Esophagus squamous epithelium (tissue), 4 donors: ENCODE results near the gene AIG1.

Experiments used
- CTCF ChIP-seq, 6 experiments: fragments of 450-650 bp in 4 of 6; fragments of 200-600 bp in 2 of 6; sonication (generic) in 2 of 6; IDR thresholded peaks; one replicate each; pipeline ENCODE4 v1.5.1; 2016 to 2019; ENCODE audit warnings: antibody characterized with exemption in 6 of 6, mild to moderate bottlenecking in 4 of 6, moderate library complexity in 4 of 6
- POLR2A ChIP-seq, 4 donors: fragments of 450-650 bp; IDR thresholded peaks; one replicate each; pipeline ENCODE4 v1.6.1; 2017; ENCODE audit warnings: antibody characterized with exemption in 4 of 4, mild to moderate bottlenecking in 4 of 4, moderate library complexity in 3 of 4

DNA sequence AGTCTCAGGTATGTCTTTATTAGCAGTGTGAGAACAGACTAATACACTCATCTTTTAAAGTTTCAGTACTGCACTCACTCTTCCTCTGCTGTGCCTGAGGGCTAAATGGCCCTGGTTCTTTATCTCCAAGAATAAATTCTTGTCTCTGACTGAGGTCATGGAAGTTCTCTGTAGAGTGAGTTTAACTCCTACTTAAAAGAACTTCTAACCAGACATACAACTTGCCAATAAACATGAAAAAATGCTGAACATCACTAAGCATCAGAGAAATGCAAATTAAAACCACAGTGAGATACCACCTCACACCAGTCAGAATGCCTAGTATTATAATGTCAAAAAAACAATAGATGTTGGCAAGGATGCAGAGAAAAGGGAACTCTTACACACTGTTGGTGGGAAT, 316.2 kb downstream of the AIG1 start:
- TF ChIP-seq CTCF (IDR thresholded peaks at IDR 0.05) = no peak
- TF ChIP-seq POLR2A (IDR thresholded peaks at IDR 0.05) = no peak
